GM18505 (cell line): ENCODE measurements around the gene PIK3CB.
"Not testable (repeated sequence)": the region's sequence is repeated elsewhere in the genome, so short reads cannot be mapped to it uniquely, and the experiment has no call there.

Source experiments
- ATAC-seq: cut with Tn5 transposase; IDR thresholded peaks from one replicate; pipeline ENCODE4 v1.9.1; 2021; ENCODE audit not compliant: unreplicated experiment
- POLR2A ChIP-seq: IDR thresholded peaks from 4 replicates; pipeline ENCODE4 v1.6.1; 2011; ENCODE audit warnings: borderline replicate concordance; ENCODE audit not compliant: insufficient read depth, insufficient read length; ENCODE audit errors: extremely low read depth

The PIK3CB gene

DNA sequence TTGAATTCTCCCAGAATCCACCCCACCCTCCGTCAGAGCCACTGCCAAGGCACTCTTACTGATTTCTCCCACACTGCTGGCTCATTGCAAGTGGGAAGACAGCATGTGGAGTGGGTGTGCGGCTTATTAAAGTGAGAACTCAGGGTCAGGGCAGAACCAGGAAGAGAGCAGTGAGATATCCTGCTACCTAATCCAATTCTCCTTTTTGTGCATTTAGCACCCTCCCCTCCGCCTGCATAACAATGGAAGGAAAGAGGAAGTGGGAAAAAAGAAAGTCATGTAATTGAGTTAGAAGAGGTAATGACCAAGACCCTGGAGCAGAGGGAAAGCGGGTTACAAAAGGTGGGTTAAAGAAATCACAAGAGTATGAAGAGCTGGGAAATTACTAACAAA is 27.8 kb upstream of the PIK3CB start:
- TF ChIP-seq POLR2A = no peak
- ATAC-seq = no peak

GRCh38 chr3:138861798-138862197 is 27.1 kb upstream of the PIK3CB start:
- no peak for ATAC-seq
- no peak for TF ChIP-seq POLR2A

GRCh38 chr3:138856799-138857198 is 22.1 kb upstream of the PIK3CB start:
- no peak for TF ChIP-seq POLR2A
- no peak for ATAC-seq

DNA sequence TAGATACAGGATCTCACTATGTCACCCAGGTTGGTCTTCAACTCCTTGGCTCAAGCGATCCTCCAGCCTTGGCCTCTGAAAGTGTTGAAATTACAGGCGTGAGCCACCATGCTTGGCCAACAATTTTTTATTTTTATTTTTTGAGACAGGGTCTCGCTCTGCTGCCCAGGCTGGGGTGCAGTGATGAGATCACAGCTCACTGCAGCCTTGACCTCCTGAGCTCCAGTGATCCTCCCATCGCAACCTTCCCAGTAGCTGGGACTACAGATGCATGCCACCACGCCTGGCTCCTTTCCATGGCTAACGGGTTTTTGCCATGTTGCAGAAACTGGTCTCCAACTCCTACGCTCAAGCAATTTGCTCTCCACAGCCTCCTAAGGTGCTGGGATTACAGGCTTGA is 20.2 kb upstream of the PIK3CB start:
- no peak for ATAC-seq
- TF ChIP-seq POLR2A = no peak

DNA sequence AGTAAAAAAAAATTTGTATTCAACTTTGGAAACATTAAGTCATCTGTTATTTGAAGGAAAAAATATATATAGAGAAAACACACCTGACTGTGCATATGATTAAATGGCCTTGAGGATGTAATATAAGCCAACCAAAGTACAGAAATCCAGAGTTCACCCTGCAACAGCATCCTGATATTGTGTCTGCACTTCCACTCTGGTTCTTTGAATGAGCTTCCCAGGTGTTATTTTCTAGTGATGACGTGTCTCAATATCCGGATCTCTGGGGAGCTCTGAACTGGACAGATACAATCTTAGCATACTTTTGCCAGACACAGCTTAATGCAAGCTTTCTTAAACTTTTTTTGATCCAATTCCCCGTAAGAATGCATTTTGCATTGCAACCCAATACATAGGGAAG is 19.5 kb upstream of the PIK3CB start:
- TF ChIP-seq POLR2A = no peak
- ATAC-seq = no peak

- no peak for TF ChIP-seq POLR2A
- no peak for ATAC-seq
These were observed 15.4 kb upstream of the PIK3CB start for GRCh38 chr3:138850151-138850550.

DNA sequence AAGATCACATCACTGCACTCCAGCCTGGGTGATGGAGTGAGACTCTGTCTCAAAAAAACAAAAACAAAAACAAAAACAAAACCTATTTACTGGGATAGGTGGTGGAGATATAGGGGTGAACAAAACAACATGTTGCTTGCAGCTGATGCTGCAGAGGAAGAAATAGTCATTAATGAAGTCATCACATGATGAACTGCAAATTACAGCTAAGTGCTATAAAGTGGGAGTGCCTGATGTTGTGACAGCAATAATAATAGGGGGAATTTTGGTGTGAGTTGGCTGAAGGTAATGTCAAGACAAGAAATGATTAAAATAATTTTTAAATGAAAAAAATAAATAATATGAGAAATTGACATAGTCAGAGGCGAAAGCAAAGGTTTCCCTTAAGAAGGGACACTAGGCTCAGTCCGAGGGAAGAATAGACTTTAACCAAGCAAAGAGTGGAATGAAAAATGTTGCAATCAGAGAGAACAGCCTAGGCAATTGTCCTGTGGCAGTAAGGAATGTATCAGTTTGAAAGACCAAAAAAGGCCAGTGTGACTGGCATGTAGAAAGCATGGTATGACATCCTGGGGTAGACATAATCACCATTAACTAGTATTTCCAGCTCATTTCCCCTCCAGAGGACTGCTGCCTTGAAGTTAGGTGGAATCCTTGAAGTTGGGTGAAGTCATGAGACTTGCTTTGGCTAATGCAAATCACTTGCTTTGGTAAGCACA is 14.7 kb upstream of the PIK3CB start:
- no peak for ATAC-seq
- TF ChIP-seq POLR2A = no peak

DNA sequence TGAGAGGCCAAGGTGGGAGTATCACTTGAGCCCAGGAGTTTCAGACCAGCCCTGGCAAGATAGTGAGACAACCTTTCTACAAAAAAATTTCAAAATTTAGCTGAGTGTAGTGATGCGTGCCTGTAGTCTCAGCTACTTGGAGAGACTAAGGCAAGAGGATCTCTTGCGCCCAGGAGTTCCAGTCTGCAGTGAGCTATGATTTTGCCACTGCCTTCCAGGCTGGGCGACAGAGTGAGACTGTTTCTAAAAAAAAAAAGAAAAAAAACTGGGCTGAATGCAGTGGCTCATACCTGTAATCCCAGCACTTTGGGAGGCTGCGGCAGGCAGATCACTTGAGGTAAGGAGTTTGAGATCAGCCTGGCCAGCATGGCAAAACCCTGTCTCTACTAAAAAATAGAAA is 14.0 kb upstream of the PIK3CB start:
- no peak for TF ChIP-seq POLR2A
- no peak for ATAC-seq

- not testable (repeated sequence) for ATAC-seq
These were observed 12.1 kb upstream of the PIK3CB start for GRCh38 chr3:138846824-138847223.

- no peak for TF ChIP-seq POLR2A
- no peak for ATAC-seq
These were observed 11.6 kb upstream of the PIK3CB start for GRCh38 chr3:138846262-138846791.

DNA sequence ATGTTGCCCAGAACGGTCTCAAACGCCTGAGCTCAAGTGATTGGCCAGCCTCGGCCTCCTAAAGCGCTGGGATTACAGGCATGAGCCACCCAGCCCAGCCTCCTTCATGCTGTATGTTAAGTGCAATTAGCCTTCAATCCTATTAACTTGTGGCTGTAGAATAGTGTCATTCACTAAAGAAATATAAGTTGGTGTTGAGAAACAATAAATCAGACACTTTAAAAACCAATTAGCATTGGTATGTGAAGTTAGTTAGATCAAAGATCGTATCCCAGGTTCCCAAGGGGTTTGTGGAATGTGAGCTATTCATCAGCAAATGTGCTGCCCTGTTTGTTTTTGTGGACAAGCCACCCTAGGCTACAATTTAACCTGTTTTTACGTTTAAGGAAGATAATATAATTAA is 11.0 kb upstream of the PIK3CB start:
- no peak for TF ChIP-seq POLR2A
- ATAC-seq = no peak

GRCh38 chr3:138845181-138845601 is 10.5 kb upstream of the PIK3CB start:
- no peak for ATAC-seq
- TF ChIP-seq POLR2A = no peak

GRCh38 chr3:138842483-138843188 is 7.9 kb upstream of the PIK3CB start:
- peak; percentile 80 for ATAC-seq

DNA sequence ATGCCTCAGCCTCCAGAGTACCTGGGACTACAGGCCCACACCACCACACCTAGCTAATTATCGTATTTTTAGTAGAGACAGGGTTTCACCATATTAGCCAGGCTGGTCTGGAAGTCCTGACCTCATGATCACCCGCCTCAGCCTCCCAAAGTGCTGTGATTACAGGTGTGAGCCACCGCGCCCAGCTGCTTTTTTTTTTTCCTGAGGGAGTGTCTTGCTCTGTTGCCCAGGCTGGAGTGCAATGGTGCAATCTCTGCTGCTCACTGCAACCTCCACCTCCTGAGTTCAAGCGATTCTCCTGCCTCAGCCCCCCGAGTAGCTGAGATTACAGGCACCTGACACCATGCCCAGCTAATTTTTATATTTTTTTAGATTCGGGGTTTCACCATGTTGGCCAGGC is 3.7 kb upstream of the PIK3CB start:
- ATAC-seq = not testable (repeated sequence)

More at GRCh38 chr3:138842483-138843188, 7.9 kb upstream of the PIK3CB start:
- TF ChIP-seq POLR2A = no peak

DNA sequence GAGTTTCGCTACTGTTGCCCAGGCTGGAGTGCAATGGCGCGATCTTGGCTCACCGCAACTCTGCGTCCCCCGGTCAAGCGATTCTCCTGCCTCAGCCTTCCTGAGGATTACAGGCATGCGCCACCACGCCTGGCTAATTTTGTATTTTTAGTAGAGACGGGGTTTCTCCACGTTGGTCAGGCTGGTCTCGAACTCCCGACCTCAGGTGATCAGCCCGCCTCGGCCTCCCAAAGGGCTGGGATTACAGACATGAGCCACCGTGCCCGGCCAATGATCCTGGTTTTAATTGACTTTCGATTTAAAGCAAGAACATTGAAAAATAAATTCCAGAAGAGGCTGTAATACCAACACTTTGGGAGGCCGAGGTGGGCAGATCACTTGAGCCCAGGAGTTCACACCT is 1.1 kb upstream of the PIK3CB start:
- ATAC-seq = not testable (repeated sequence)
